Measurements from ENCODE around the gene MAN1A1.
"Not testable (repeated sequence)": the region's sequence is repeated elsewhere in the genome, so short reads cannot be mapped to it uniquely, and the experiment has no call there.

The MAN1A1 gene

GRCh38 chr6:119187596-119187995, 162.0 kb downstream of the MAN1A1 start:
- DNase-seq, result no peak

GRCh38 chr6:119186490-119186889, 163.1 kb downstream of the MAN1A1 start:
- no peak for DNase-seq

GRCh38 chr6:119184008-119184648, 165.4 kb downstream of the MAN1A1 start:
- no peak for DNase-seq

- no peak for DNase-seq
These were observed 166.1 kb downstream of the MAN1A1 start for GRCh38 chr6:119183457-119183856.

GRCh38 chr6:119182875-119183274, 166.7 kb downstream of the MAN1A1 start:
- DNase-seq, result no peak

- no peak for DNase-seq
These were observed 167.3 kb downstream of the MAN1A1 start for GRCh38 chr6:119182216-119182803.

GRCh38 chr6:119181046-119181445, 168.5 kb downstream of the MAN1A1 start:
- DNase-seq, result no peak

GRCh38 chr6:119179842-119180241, 169.7 kb downstream of the MAN1A1 start:
- DNase-seq, result no peak

GRCh38 chr6:119179062-119179461, 170.5 kb downstream of the MAN1A1 start:
- DNase-seq, result no peak

- no peak for DNase-seq
These were observed 173.1 kb downstream of the MAN1A1 start for GRCh38 chr6:119176445-119176844.

- no peak for DNase-seq
These were observed 174.4 kb downstream of the MAN1A1 start for GRCh38 chr6:119174879-119175817.

GRCh38 chr6:119174085-119174445, 175.5 kb downstream of the MAN1A1 start:
- DNase-seq, result no peak

- no peak for DNase-seq
These were observed 176.1 kb downstream of the MAN1A1 start for GRCh38 chr6:119173249-119174084.

GRCh38 chr6:119172824-119173223, 176.7 kb downstream of the MAN1A1 start:
- DNase-seq, result no peak

GRCh38 chr6:119171864-119172588, 177.5 kb downstream of the MAN1A1 start:
- DNase-seq, result no peak

- DNase-seq, result no peak
These were observed 178.3 kb downstream of the MAN1A1 start for GRCh38 chr6:119171088-119171841.

GRCh38 chr6:119170447-119171087, 179.0 kb downstream of the MAN1A1 start:
- no peak for DNase-seq

- DNase-seq, result no peak
These were observed 179.5 kb downstream of the MAN1A1 start for GRCh38 chr6:119170103-119170446.

- not testable (repeated sequence) for DNase-seq
These were observed 180.2 kb downstream of the MAN1A1 start for GRCh38 chr6:119169355-119169754.

- no peak for DNase-seq
These were observed 183.4 kb downstream of the MAN1A1 start for GRCh38 chr6:119166024-119166784.

All from T1000 (cell line).